Measurements from ENCODE around the gene ADGRG3.

DNA sequence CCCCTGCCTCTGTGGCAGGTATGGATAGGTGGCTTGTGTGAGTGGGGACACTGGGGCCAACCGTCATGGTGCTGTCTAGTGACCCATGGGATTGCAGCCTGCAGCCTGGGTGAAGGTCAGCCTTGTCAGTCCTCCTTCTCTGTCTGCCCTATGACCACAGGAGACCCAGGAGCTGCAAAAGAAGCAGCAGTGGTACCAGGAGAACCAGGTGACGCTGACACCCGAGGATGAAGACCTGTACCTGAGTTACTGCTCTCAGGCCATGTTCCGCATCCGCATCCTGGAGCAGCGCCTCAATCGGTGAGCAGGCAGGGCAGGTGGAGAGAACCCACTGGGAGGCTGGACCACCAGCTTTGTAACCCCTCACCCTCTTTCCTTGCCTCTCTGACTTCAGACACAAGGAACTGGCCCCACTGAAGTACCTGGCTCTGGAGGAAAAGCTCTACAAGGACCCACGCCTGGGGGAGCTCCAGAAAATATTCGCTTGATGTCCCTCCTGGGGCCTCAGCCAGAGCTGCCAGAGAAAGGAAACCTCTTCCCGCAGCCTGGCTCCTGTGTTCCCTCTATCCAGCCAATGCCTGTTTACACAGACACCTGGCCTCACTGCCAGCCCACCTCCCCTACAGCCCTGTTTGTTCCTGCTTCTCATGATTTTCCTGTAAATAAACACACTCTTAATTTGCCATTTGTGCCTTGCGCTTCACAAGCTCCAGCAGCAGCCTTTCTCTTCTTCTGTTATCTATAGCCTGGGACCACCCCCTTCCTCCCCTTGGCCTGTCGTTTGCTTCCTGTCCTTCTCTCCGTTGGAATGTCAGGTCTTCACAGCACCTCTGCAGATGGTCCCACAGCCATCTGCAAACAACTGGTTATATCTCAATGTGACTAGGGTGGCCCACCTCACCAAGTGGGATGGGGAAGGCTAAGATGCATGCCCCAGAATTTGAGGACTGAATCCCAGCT is 62.9 kb downstream of the ADGRG3 start:
- TF ChIP-seq, protein P1, sequence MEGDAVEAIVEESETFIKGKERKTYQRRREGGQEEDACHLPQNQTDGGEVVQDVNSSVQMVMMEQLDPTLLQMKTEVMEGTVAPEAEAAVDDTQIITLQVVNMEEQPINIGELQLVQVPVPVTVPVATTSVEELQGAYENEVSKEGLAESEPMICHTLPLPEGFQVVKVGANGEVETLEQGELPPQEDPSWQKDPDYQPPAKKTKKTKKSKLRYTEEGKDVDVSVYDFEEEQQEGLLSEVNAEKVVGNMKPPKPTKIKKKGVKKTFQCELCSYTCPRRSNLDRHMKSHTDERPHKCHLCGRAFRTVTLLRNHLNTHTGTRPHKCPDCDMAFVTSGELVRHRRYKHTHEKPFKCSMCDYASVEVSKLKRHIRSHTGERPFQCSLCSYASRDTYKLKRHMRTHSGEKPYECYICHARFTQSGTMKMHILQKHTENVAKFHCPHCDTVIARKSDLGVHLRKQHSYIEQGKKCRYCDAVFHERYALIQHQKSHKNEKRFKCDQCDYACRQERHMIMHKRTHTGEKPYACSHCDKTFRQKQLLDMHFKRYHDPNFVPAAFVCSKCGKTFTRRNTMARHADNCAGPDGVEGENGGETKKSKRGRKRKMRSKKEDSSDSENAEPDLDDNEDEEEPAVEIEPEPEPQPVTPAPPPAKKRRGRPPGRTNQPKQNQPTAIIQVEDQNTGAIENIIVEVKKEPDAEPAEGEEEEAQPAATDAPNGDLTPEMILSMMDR (IDR thresholded peaks at IDR 0.05), result no peak
- TF ChIP-seq EZH2 (IDR thresholded peaks at IDR 0.05; ENCODE audit: borderline replicate concordance, insufficient read depth, low read depth, low read length, poor library complexity, severe bottlenecking), result no peak
